ENCODE data around the gene S100A16.
A peak's percentile ranks its signal among the peaks of the same experiment; 100 is the strongest.

Gene S100A16

GRCh38 chr1:153636312-153636711 lies 23.4 kb upstream of the S100A16 start:
- no peak for DNase-seq (ENCODE audit: low read depth)

DNA sequence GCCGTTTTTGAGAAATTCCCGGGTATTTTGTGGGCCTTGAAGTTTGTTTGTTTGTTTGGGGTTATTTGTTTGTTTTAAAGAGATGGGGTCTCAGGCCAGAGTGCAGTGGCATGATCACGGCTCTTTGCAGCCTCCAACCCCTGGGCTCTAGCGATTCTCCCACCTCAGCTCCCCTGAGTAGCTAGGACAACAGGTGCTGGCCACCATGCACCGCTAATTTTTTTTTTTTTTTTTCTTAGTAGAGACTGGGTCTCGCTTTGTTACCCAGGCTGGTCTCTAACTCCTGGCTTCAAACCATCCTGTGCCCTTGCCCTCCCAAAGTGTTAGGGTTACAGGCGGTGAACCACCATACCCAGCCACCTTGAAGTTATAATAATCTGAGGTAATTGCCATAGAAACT lies 22.9 kb upstream of the S100A16 start:
- no peak for DNase-seq (ENCODE audit: low read depth)

- peak; percentile 97 for DNase-seq (ENCODE audit: low read depth)
Measured at GRCh38 chr1:153633754-153634665, 21.1 kb upstream of the S100A16 start, which contains the start of gene CHTOP. Gene CHTOP (plus strand): TSS chr1:153634066. CDS start chr1:153636589, 2,523 bp downstream.

DNA sequence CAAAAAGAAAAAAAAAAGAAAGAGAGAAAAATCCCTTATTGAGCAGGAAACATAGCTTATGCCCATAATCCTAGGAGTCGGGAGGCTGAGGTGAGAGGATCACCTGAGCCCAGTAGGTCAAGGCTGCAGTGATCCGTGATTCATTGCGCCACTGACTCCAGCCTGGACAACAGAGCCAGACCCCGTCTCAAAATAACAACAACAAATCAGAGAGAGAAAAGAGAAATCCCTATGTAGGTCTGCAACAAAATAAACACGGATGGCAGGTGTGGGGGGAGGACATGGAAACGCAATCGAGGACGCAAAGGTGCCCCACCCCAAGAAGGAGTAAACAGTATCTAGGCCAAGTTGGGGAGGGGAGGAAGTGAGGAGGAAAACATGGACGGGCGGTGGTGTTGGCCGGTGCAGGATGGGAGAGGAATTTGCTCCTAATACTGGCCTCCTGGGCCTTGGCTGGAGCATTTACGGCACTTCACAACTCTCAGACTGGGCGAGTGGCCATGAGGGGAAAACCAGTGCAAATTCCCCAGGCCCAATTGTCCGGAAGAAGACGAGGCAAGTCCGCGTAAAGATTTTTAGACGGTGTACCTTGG lies 20.3 kb upstream of the S100A16 start:
- DNase-seq (ENCODE audit: low read depth): no peak

- no peak for DNase-seq (ENCODE audit: low read depth)
Measured at GRCh38 chr1:153631047-153632022, 18.4 kb upstream of the S100A16 start.

DNA sequence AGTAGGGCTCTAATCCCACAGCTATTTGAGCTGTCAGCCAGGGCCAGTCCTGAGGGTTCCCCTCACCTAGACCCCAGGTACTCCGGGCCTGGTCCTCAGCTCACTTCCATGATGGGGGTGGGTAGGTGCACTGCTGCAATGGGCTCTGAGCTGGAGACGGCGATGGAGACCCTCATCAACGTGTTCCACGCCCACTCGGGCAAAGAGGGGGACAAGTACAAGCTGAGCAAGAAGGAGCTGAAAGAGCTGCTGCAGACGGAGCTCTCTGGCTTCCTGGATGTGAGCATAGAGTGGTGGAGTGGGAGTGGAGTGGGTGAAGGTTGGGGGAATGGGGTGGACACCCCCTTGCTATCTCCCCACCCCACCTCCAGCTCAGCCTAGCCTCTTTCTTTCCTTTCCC lies 17.4 kb upstream of the S100A16 start:
- no peak for DNase-seq (ENCODE audit: low read depth)

GRCh38 chr1:153629971-153630370 lies 17.0 kb upstream of the S100A16 start:
- DNase-seq (ENCODE audit: low read depth): no peak

- DNase-seq (ENCODE audit: low read depth): no peak
Measured at GRCh38 chr1:153629343-153629665, 16.4 kb upstream of the S100A16 start.

- no peak for DNase-seq (ENCODE audit: low read depth)
Measured at GRCh38 chr1:153628638-153629342, 15.9 kb upstream of the S100A16 start.

DNA sequence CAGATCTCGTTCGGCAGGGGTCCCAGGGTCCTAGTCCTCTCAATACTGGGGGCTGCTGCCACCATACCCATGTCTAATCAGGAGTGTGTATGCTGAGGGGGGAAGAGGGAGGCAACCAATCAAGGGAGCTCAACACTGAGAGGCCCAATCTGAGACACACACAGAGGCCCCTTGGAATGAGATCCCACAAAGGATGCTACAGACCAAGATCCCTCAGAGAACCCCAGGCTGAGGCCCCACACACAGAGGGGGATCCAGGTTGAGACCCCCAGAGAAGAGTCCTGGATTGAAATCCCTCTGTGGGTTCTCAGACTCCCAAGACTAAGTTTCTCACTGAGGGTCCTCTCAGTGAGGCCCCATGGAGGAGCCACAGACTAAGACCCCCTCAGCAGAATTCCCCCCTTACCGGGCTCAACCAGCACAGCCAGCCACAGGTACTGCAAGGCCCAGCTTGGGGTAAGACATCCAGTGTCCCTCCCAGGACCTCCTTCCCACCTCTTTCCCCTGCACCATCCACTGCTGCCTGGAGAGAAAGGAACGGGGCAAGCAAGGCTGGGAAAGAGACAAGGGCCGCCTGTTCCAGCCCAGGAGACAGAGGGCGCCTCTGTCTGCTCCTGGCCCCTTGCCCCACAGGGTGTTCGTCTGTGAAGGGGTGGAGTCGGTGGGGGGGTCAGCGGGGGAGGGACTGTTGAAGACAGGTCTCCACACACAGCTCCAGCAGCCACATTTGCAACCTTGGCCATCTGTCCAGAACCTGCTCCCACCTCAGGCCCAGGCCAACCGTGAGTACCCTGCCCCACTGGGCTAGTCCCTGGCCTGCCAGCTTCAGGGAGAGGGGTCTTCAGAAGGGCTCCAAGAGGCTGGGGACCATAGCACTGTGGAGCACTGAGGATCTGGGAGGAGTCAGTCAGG lies 15.0 kb upstream of the S100A16 start, which contains the start of gene S100A1:
S100A1 (plus strand) TSS at position 720 of the 912 bp plus-strand sequence. CDS start 2,088 bp downstream, outside the sequence.
- DNase-seq (ENCODE audit: low read depth): no peak

GRCh38 chr1:153626904-153627714 lies 14.2 kb upstream of the S100A16 start, which contains the start of gene S100A13:
Gene S100A13 (minus strand): TSS chr1:153627505. CDS start chr1:153626472, 1,033 bp downstream.
- peak; percentile 91 for DNase-seq (ENCODE audit: low read depth)

GRCh38 chr1:153626477-153626903 lies 13.6 kb upstream of the S100A16 start:
- DNase-seq (ENCODE audit: low read depth): no peak

GRCh38 chr1:153624965-153625611 lies 12.2 kb upstream of the S100A16 start:
- no peak for DNase-seq (ENCODE audit: low read depth)

DNA sequence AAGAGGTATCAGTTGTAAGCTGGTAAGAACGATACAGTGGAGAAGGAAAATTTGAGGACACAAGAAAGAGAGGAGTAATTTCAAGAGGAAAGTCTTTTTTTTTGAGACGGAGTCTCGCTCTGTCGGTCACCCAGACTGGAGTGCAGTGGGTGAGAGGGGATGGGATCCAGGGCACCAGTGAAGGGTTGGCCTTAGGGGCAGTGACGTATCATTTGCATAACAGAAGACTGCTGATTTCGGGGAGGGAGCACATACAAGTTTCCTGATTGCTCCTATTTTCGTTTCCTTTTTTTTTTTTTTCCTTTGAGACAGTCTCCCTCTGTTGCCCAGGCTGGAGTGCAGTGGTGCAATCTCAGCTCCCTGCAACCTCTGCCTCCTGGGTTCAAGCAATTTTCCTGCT lies 10.2 kb upstream of the S100A16 start:
- no peak for DNase-seq (ENCODE audit: low read depth)

- DNase-seq (ENCODE audit: low read depth): no peak
Measured at GRCh38 chr1:153619171-153619570, 6.2 kb upstream of the S100A16 start.

DNA sequence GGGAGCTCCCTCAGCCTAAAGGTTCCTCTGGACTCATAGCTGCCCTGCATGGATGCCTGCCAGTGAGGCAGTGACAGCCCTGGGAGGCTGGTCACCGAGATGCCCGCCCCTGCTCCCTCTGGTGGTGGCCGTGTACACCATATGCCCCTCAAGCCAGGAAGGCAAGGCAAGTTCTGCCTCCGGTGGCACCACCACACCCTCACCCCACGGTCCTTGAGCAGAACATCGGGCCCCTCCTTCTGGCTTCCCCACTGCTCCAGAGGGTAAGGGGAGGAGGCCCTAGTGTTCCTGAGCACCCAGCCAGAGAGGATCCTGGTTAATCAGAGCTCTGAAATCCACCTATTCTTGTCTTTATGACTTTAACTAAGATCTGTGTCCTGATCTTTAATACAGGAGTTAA lies 4.7 kb upstream of the S100A16 start:
- DNase-seq (ENCODE audit: low read depth): peak; percentile 60

GRCh38 chr1:153616917-153617311 lies 4.0 kb upstream of the S100A16 start:
- no peak for DNase-seq (ENCODE audit: low read depth)

GRCh38 chr1:153616144-153616916 lies 3.4 kb upstream of the S100A16 start, which contains the start of gene S100A14:
Gene S100A14 (minus strand): TSS chr1:153616325. CDS start chr1:153615858, 467 bp downstream.
- DNase-seq (ENCODE audit: low read depth): no peak

Measured in GM04504 (cell line).